BLaER1 (cell line): ENCODE measurements around the gene PSMD13.
A peak's percentile ranks its signal among the peaks of the same experiment; 100 is the strongest.
"Not testable (repeated sequence)": the region's sequence is repeated elsewhere in the genome, so short reads cannot be mapped to it uniquely, and the experiment has no call there.

Experiments
- H3K27ac ChIP-seq: shearing (Covaris generic); formaldehyde crosslinking; 2 replicates; pipeline ENCODE4 v1.8.1; 2022
- H3K27me3 ChIP-seq: shearing (Covaris generic); formaldehyde crosslinking; 2 replicates; pipeline ENCODE4 v1.8.1; 2022
- H3K36me3 ChIP-seq: shearing (Covaris generic); formaldehyde crosslinking; 2 replicates; pipeline ENCODE4 v1.8.1; 2022
- H3K4me1 ChIP-seq: shearing (Covaris generic); formaldehyde crosslinking; 2 replicates; pipeline ENCODE4 v1.8.1; 2022
- H3K4me2 ChIP-seq: shearing (Covaris generic); formaldehyde crosslinking; 2 replicates; pipeline ENCODE4 v1.8.1; 2022
- H3K4me3 ChIP-seq: shearing (Covaris generic); formaldehyde crosslinking; 2 replicates; pipeline ENCODE4 v1.8.1; 2022
- H3K9ac ChIP-seq: shearing (Covaris generic); formaldehyde crosslinking; 2 replicates; pipeline ENCODE4 v1.8.1; 2022
- H3K9me3 ChIP-seq: shearing (Covaris generic); formaldehyde crosslinking; 2 replicates; pipeline ENCODE4 v1.8.1; 2022
- H4K20me1 ChIP-seq: shearing (Covaris generic); formaldehyde crosslinking; 2 replicates; pipeline ENCODE4 v1.8.1; 2022
- Cebpa-rat ChIP-seq: shearing (Covaris generic); IDR thresholded peaks from 2 replicates; pipeline ENCODE4 v1.8.1; 2022

PSMD13 gene

DNA sequence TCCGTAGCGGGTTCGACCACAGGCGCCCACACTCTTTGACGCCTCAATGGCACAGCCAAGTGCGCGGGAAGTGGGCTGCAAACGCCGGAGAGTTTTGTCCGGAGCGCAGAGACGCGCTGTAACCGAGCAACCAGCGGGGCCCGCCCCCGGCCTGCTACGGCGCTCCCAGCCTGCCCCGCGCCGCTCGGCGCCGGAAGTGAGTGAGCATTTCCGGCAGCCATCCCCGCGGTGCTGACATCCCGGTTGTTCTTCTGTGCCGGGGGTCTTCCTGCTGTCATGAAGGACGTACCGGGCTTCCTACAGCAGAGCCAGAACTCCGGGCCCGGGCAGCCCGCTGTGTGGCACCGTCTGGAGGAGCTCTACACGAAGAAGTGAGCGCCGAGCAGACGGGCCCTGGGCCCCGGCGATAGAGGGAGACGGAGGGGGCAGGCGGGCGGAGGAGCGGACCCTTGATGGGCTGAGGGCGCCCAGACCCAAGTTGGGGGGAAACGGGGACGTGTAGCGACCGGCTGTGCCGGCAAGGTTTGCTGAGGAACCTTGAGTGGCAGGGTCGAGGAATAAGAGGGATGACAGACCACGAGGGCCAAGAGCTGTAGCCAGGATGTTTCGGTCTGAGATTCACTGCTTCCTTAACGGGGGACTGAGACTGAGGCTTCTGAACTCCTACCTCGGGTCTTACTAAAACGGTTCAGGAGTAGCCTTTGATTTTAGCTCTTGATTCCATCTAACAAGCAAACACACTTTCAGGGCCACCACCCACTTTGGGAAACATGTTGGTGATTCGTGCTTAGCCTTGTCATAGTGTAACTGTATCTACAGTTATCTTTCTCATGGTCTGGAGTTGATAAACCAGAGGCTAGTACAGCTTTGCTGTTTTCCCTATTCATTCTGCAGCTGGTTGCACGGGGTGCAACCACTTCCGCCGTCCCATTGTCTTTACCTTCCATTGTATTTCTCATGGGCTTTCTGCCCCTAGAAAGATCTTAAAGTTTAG lies at the start of gene PSMD13:
Gene PSMD13 (plus strand): TSS at position 203 of the 994 bp plus-strand sequence. CDS start 74 bp downstream, at position 277.
- H3K4me1 ChIP-seq: peaks cover 32% of the 10 kb centered on the region
- peak within 1 kb of the TSS; percentile 97 for H3K4me2 ChIP-seq
- H3K27ac ChIP-seq: peak within 1 kb of the TSS; percentile 93
- H3K9me3 ChIP-seq: no peaks in the 10 kb centered on the region
- no peak for TF ChIP-seq Cebpa-rat
- peak within 1 kb of the TSS; percentile 100 for H3K4me3 ChIP-seq
- peaks cover 46% of the 10 kb centered on the region for H4K20me1 ChIP-seq
- H3K27me3 ChIP-seq: no peaks in the 10 kb centered on the region
- H3K36me3 ChIP-seq: peaks cover 34% of the 10 kb centered on the region
- peak within 1 kb of the TSS; percentile 95 for H3K9ac ChIP-seq

DNA sequence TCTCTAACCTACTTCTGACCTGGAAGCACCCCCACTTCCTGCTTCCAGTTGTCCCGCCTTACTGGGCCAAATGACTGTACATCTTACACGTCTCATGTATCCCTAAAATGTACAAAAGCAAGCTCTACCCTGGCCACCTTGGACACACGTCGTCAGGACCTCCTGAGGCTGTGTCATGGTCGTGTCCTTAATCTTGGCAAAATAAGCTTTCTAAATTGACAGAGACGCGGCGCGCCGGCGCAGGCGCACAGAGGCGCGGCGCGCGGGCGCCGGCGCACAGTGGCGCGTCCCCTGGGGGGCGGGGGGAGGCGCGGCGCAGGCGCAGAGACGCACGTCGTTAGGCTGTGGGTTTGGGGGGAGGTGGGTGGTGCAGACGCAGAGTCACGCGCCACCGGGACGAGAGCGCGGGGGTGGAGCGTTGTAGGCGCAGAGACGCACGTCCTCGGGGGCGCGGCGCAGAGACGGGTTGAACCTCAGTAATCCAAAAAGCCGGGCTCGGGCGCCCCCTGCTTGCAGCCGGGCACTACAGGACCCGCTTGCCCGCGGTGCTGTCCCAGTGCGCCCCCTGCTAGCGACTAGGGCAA lies 47.5 kb upstream of the PSMD13 start:
- not testable (repeated sequence) for H3K9ac ChIP-seq, H3K4me3 ChIP-seq, H3K27me3 ChIP-seq, H3K4me1 ChIP-seq, H3K4me2 ChIP-seq, H3K9me3 ChIP-seq, H4K20me1 ChIP-seq, H3K36me3 ChIP-seq, H3K27ac ChIP-seq

- H3K9ac ChIP-seq, H3K36me3 ChIP-seq, H3K4me3 ChIP-seq, H3K4me2 ChIP-seq, H3K27me3 ChIP-seq, H3K4me1 ChIP-seq, H4K20me1 ChIP-seq, H3K9me3 ChIP-seq, H3K27ac ChIP-seq: not testable (repeated sequence)
Observed at GRCh38 chr11:189843-190311, 46.9 kb upstream of the PSMD13 start.

- H3K9me3 ChIP-seq, H3K4me1 ChIP-seq, H3K4me2 ChIP-seq, H3K9ac ChIP-seq, H3K27ac ChIP-seq, H3K36me3 ChIP-seq, H3K4me3 ChIP-seq, H4K20me1 ChIP-seq, H3K27me3 ChIP-seq: not testable (repeated sequence)
Observed at GRCh38 chr11:190546-190945, 46.2 kb upstream of the PSMD13 start.

- not testable (repeated sequence) for H4K20me1 ChIP-seq, H3K36me3 ChIP-seq, H3K4me1 ChIP-seq, H3K9ac ChIP-seq, H3K27ac ChIP-seq, H3K27me3 ChIP-seq, H3K4me3 ChIP-seq, H3K9me3 ChIP-seq
- H3K4me2 ChIP-seq: peak overlapping the region; percentile 62
Observed at GRCh38 chr11:191490-192478, 45.0 kb upstream of the PSMD13 start.

- not testable (repeated sequence) for H3K4me1 ChIP-seq, H3K9ac ChIP-seq, H3K27me3 ChIP-seq, H3K36me3 ChIP-seq, H3K9me3 ChIP-seq, H4K20me1 ChIP-seq, H3K4me3 ChIP-seq, H3K27ac ChIP-seq
- H3K4me2 ChIP-seq: peak within 1 kb of the TSS; percentile 62
Observed at GRCh38 chr11:192674-193128, 44.1 kb upstream of the PSMD13 start, which contains the start of gene SCGB1C1. SCGB1C1 (plus strand) TSS chr11:193078; CDS start chr11:193100, 22 bp downstream.

GRCh38 chr11:193481-193880 lies 43.3 kb upstream of the PSMD13 start:
- not testable (repeated sequence) for H3K9ac ChIP-seq, H3K4me1 ChIP-seq, H4K20me1 ChIP-seq, H3K36me3 ChIP-seq, H3K9me3 ChIP-seq, H3K4me3 ChIP-seq, H3K4me2 ChIP-seq, H3K27ac ChIP-seq, H3K27me3 ChIP-seq

DNA sequence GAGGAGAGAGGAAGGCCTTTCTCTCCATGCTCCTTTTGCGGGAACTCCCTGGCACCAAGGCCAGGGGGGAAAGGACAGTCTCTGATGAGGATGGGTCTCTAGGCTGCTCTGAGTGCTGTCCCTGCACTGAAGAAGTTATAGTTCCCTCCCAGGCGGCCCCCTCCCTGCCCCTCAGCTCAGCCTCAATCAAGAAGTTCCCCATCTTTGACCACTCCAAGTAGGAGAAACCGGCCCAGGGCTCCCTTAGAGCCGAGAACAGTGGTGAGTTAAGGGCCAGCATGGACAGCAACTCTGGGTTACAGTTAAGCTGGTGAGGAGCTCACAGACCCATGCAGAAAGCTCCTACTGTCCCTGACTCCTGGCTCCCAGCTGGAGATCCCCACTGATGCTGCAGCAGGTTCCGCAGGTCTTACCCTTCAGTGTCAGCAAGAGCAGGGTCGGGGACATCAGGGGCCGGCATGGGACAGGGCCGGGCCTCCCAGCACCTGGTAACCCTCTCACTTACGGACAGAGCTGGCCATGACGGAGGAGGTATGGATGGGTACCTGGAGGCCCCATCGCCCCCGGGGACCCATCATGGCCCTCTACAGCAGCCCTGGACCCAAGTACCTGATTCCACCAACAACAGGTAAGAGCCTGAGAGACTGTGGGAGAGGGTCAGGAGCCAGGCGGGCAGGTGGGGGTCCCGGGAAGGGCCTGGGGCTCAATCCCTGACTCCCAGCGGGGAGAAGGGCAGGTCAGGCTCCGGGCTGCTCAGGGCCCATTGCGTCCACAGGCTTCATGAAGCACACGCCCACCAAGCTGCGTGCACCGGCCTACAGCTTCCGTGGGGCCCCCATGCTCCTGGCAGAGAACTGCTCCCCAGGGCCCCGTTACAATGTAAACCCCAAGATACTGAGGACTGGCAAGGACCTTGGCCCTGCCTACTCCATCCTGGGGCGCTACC lies 39.7 kb upstream of the PSMD13 start:
- H3K4me2 ChIP-seq: no peak overlapping the region
- no peak overlapping the region for H3K9ac ChIP-seq
- H4K20me1 ChIP-seq: peaks cover 5% of the 10 kb centered on the region; the same call in 1 of the 2 replicates
- H3K4me1 ChIP-seq: 0 out of 2 replicates have a peak, but pooled peaks cover 8% of the 10 kb centered on the region
- no peaks in the 10 kb centered on the region for H3K27me3 ChIP-seq
- no peak overlapping the region; the same call in 1 of the 2 replicates for H3K27ac ChIP-seq
- H3K9me3 ChIP-seq: no peaks in the 10 kb centered on the region
- no peak for TF ChIP-seq Cebpa-rat
- H3K4me3 ChIP-seq: no peak overlapping the region
- H3K36me3 ChIP-seq: peaks cover 13% of the 10 kb centered on the region; the same call in 1 of the 2 replicates
